ENCODE results near the gene CDKN3.
"Not testable (repeated sequence)": the region's sequence is repeated elsewhere in the genome, so short reads cannot be mapped to it uniquely, and the experiment has no call there.

Gene CDKN3

DNA sequence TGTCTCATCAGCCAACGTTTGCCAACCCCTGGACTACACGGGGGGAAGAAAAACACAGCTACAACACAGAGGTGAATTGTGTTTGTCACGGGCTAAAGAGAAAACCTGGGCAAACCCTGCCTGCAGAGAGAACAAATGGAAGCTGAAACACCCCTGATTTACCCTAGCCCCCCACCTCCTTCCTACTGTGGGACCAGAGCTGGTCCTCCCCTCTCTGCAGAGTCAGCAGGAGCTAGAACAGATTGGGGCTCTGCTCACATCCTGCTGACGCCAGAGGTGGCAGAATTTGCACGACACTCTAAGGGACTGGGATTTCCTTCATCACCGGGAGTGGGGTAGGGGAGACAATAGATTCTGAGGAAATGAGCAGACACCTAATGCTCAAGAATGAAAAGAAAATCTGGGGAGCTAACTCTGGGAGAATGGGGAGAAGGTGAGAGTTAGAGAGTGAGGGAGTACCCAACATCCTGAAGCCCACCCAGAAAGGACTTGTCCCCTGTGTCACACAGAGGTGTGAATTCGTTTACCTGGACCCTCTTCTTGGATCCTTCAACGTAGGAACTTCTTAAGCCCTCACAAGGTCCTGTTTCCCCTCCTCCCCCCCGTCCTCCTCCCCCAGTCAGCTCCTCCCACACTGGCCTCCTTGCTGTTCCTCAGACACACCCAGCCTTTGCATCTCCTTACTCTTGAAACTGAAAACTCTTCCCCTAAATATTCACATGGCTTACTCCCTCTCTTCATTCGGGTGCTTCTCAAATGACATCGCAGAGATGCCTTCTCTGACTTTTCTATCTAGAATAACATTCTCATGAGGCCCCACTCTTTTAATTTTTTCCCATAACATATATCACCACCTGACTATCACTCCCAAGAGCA is 26.2 kb upstream of the CDKN3 start:
- no peak for DNase-seq (ENCODE audit: low spot score)

GRCh38 chr14:54374117-54374884 is 22.5 kb upstream of the CDKN3 start:
- DNase-seq (ENCODE audit: low spot score) = no peak

GRCh38 chr14:54377501-54377900 is 19.3 kb upstream of the CDKN3 start:
- DNase-seq (ENCODE audit: low spot score) = no peak

- not testable (repeated sequence) for DNase-seq (ENCODE audit: low spot score)
These were observed 17.9 kb upstream of the CDKN3 start for GRCh38 chr14:54378893-54379292.

GRCh38 chr14:54380558-54380957 is 16.2 kb upstream of the CDKN3 start:
- not testable (repeated sequence) for DNase-seq (ENCODE audit: low spot score)

- DNase-seq (ENCODE audit: low spot score) = no peak
These were observed 15.0 kb upstream of the CDKN3 start for GRCh38 chr14:54381821-54382220.

- DNase-seq (ENCODE audit: low spot score) = no peak
These were observed 13.0 kb upstream of the CDKN3 start for GRCh38 chr14:54383835-54384234.

DNA sequence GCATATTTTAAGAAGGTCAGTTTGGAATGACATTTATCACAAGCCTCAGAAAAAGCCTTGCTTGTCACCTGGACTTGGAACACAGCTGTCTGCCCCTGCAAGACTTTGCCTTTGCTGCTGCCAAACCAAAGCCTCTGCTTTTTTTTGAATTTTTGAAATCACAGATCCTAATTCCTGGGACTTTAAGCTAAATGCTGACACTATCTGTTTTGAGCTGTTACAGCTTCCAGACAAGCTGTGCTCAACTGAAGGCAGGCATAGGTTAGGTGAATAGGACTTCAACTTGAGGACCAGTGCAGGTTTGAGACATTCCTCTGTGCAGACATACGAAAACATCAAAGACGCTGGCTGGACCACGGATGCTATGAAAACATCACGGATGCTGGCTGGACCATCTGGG is 11.3 kb upstream of the CDKN3 start:
- no peak for DNase-seq (ENCODE audit: low spot score)

DNA sequence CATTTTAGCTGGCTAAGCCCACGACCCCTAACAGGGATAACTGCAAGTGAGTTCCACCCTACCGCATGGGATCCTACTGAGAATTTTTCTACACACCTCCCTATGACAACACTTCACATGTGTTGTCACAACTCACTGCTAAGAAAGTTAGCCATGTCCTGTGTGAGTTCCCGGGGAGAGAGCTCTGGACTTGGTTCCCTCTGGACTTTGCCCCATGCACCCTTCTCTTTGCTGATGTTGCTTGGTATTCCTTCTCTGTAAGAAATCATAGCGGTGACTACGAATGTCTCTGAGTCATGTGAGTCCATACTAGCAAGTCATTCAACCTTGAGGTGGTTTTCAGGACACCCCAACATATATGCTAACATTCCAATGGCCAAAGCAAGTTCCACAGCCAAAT is 9.5 kb upstream of the CDKN3 start:
- DNase-seq (ENCODE audit: low spot score) = no peak

DNA sequence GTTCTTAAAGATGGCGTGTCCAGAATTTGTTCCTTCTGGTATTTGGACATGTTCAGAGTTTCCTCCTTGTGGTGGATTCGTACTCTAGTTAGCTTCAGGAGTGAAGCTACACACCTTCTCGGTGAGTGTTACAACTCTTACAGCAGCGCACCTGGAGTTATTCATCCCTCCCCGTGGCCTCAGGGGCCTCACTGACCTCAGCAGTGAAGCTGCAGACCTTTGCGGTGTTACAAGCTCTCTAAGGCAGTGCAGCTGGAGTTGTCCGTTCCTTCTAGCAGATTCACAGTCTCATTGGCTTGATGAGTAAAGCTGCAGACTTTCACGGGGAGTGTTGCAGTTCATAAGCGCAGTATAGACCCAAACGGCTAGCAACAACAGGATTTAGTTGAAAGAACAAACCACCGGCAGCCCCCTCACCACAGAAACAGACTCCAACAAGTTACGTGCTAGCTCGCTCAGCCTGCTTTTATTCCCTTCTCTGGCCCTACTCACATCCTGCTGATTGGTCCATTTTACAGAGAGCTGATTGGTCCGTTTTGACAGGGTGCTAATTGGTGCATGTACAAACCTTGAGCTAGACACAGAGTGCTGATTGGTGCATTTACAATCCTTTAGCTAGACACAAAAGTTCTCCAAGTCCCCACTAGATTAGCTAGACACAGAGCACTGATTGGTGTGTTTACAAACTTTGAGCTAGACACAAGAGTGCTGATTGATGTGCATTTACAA is 4.5 kb upstream of the CDKN3 start:
- no peak for DNase-seq (ENCODE audit: low spot score)

- DNase-seq (ENCODE audit: low spot score) = not testable (repeated sequence)
These were observed 3.6 kb upstream of the CDKN3 start for GRCh38 chr14:54392986-54393884.

GRCh38 chr14:54394596-54394995 is 2.2 kb upstream of the CDKN3 start:
- DNase-seq (ENCODE audit: low spot score) = no peak

DNA sequence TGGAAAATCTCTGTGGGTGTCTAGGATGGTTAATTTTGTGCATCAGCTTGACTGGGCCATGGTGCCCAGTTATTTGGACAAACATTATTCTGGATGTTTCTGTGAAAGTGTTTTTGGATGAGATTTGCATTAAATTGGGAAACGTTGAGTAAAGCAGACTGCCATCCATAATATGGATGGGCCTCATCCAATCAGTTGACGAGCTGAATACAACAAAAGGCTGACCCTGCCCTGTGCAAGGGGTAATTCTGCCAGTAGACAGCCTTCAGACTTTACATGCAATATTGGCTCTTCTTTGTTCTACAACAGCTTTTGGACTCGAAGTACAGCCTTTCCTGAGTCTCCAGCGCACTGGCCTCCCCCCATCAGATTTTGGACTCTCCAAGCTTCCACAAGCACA is 1.5 kb upstream of the CDKN3 start:
- DNase-seq (ENCODE audit: low spot score) = no peak

- DNase-seq (ENCODE audit: low spot score) = no peak
These were observed 1.1 kb upstream of the CDKN3 start for GRCh38 chr14:54395716-54396115.

- DNase-seq (ENCODE audit: low spot score) = no peak
These were observed 669 bp upstream of the CDKN3 start for GRCh38 chr14:54396183-54396492.

- DNase-seq (ENCODE audit: low spot score) = no peak
These were observed 2.8 kb downstream of the CDKN3 start for GRCh38 chr14:54399560-54399959.

DNA sequence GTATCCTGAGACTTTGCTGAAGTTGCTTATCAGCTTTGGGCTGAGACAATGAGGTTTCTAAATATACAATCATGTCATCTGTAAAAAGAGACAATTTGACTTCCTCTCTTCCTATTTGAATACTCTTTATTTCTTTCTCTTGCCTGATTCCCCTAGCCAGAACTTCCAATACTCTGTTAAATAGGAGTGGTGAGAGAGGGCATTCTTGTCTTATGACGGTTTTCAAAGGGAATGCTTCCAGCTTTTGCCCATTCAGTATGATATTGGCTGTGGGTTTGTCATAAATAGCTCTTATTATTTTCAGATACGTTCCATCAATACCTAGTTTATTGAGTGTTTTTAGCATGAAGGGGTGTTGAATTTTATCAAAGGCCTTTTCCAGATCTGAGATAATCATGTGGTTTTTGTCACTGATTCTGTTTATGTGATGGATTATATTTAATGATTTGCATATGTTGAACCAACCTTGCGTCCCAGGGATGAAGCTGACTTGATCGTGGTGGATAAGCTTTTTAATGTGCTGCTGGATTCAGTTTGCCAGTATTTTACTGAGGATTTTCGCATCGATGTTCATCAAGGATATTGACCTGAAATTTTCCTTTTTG is 6.7 kb downstream of the CDKN3 start:
- DNase-seq (ENCODE audit: low spot score) = not testable (repeated sequence)

- DNase-seq (ENCODE audit: low spot score) = no peak
These were observed 13.4 kb downstream of the CDKN3 start for GRCh38 chr14:54410215-54410614.

DNA sequence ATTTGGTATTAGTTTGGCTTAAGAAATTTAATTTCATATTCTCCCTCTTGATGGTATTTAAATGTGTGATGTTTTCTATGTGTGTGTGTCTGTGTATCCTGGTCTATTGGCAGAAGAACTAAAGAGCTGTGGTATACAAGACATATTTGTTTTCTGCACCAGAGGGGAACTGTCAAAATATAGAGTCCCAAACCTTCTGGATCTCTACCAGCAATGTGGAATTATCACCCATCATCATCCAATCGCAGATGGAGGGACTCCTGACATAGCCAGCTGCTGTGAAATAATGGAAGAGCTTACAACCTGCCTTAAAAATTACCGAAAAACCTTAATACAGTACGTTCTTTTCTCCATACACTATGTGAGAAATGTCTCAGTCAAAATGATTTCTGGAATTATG is 14.6 kb downstream of the CDKN3 start:
- no peak for DNase-seq (ENCODE audit: low spot score)

- DNase-seq (ENCODE audit: low spot score) = no peak
These were observed 23.8 kb downstream of the CDKN3 start for GRCh38 chr14:54420478-54421142.

DNA sequence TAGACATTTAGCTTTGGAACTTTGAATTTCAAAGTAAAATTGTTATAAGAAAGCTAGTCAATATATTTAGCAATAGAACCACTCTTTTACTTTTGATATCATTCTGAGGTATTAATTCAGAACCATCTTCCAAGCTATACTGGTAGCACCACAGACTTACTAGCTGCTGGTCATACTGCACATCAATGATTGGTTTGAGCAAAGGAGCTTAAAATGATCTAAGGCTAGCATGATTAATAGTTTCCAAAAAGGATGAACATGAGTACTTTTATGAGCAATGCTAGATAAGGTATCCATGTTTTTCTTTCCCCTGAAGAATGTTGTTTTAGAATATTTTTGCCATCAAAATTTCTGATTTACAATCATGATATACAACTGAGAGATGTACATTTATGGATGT is 27.2 kb downstream of the CDKN3 start:
- no peak for DNase-seq (ENCODE audit: low spot score)
